Measurements from ENCODE around the gene CAMK2A. TPM values are rescaled to one million over a fixed set of nuclear protein-coding genes. Genes with fewer than 3 reads are reported as not detected.

The CAMK2A gene
- total RNA-seq, 2 experiments from 2014 or later, result not detected

GRCh38 chr5:150296496-150296895, 6.9 kb upstream of the CAMK2A start:
- no peaks in the 10 kb centered on the region for H4K20me1 ChIP-seq (ENCODE audit: insufficient read depth, low read length)
- no peak overlapping the region for H3K27ac ChIP-seq (ENCODE audit: low read depth, low read length, poor library complexity, severe bottlenecking)
- no peak for DNase-seq (ENCODE audit: low spot score)
- H3K4me1 ChIP-seq (ENCODE audit: insufficient read depth, low read length, poor library complexity, severe bottlenecking), result no peaks in the 10 kb centered on the region
- no peak for TF ChIP-seq EZH2phosphoT487 (IDR thresholded peaks at IDR 0.05; ENCODE audit: borderline replicate concordance, low read depth, low read length)
- no peak for TF ChIP-seq CTCF (conservative IDR thresholded peaks at IDR 0.05; ENCODE audit: low read length)
- no peak overlapping the region for H2AFZ ChIP-seq (ENCODE audit: low read length)
- intact Hi-C loops (cut with micrococcal nuclease; ENCODE audit: unreplicated experiment), result no loop called here
- no peaks in the 10 kb centered on the region for H3K79me2 ChIP-seq (ENCODE audit: insufficient read depth, low read depth, low read length)
- no peaks in the 10 kb centered on the region for H3K36me3 ChIP-seq (ENCODE audit: insufficient read depth, low read length)
- ChIA-PET CTCF (ENCODE audit: unreplicated experiment) (no interaction called here), POLR2A (no interaction called here)
- H3K9me2 ChIP-seq (ENCODE audit: insufficient read depth, low read length), result no peaks in the 10 kb centered on the region
- H3K4me3 ChIP-seq (ENCODE audit: low read depth, low read length, poor library complexity, severe bottlenecking), result no peak overlapping the region
- no peak overlapping the region for H3K4me2 ChIP-seq (ENCODE audit: low read length)
- no peaks in the 10 kb centered on the region for H3K9me3 ChIP-seq (ENCODE audit: low read length)
- no TSS peak for BruUV-seq (replicated peaks)

GRCh38 chr5:150295741-150296486, 6.3 kb upstream of the CAMK2A start:
- no peaks in the 10 kb centered on the region for H3K9me3 ChIP-seq (ENCODE audit: low read length)
- H3K27ac ChIP-seq (ENCODE audit: low read depth, low read length, poor library complexity, severe bottlenecking), result no peak overlapping the region
- no peaks in the 10 kb centered on the region for H3K9me2 ChIP-seq (ENCODE audit: insufficient read depth, low read length)
- H3K36me3 ChIP-seq (ENCODE audit: insufficient read depth, low read length), result no peaks in the 10 kb centered on the region
- BruUV-seq (replicated peaks), result no TSS peak
- POLR2A ChIA-PET, result no interaction called here
- H3K4me2 ChIP-seq (ENCODE audit: low read length), result no peak overlapping the region
- DNase-seq (ENCODE audit: low spot score), result no peak
- no peaks in the 10 kb centered on the region for H3K79me2 ChIP-seq (ENCODE audit: insufficient read depth, low read depth, low read length)
- CTCF ChIA-PET (ENCODE audit: unreplicated experiment), result no interaction called here
- H3K4me1 ChIP-seq (ENCODE audit: insufficient read depth, low read length, poor library complexity, severe bottlenecking), result no peaks in the 10 kb centered on the region
- intact Hi-C loops (cut with micrococcal nuclease; ENCODE audit: unreplicated experiment), result no loop called here
- no peak overlapping the region for H3K4me3 ChIP-seq (ENCODE audit: low read depth, low read length, poor library complexity, severe bottlenecking)
- H2AFZ ChIP-seq (ENCODE audit: low read length), result no peak overlapping the region
- no peaks in the 10 kb centered on the region for H4K20me1 ChIP-seq (ENCODE audit: insufficient read depth, low read length)
- TF ChIP-seq CTCF (conservative IDR thresholded peaks at IDR 0.05; ENCODE audit: low read length) (no peak), EZH2phosphoT487 (IDR thresholded peaks at IDR 0.05; ENCODE audit: borderline replicate concordance, low read depth, low read length) (no peak)

- ChIA-PET CTCF (ENCODE audit: unreplicated experiment) (no interaction called here), POLR2A (no interaction called here)
- Histone ChIP-seq H3K4me1 (ENCODE audit: insufficient read depth, low read length, poor library complexity, severe bottlenecking) (no peaks in the 10 kb centered on the region), H3K36me3 (ENCODE audit: insufficient read depth, low read length) (no peaks in the 10 kb centered on the region), H4K20me1 (ENCODE audit: insufficient read depth, low read length) (no peaks in the 10 kb centered on the region), H2AFZ (ENCODE audit: low read length) (no peak overlapping the region), H3K79me2 (ENCODE audit: insufficient read depth, low read depth, low read length) (no peaks in the 10 kb centered on the region), H3K4me3 (ENCODE audit: low read depth, low read length, poor library complexity, severe bottlenecking) (no peak overlapping the region), H3K9me3 (ENCODE audit: low read length) (no peaks in the 10 kb centered on the region), H3K27ac (ENCODE audit: low read depth, low read length, poor library complexity, severe bottlenecking) (no peak overlapping the region), H3K9me2 (ENCODE audit: insufficient read depth, low read length) (no peaks in the 10 kb centered on the region), H3K4me2 (ENCODE audit: low read length) (no peak overlapping the region)
- no peak for DNase-seq (ENCODE audit: low spot score)
- intact Hi-C loops (cut with micrococcal nuclease; ENCODE audit: unreplicated experiment), result no loop called here
- TF ChIP-seq EZH2phosphoT487 (IDR thresholded peaks at IDR 0.05; ENCODE audit: borderline replicate concordance, low read depth, low read length) (no peak), CTCF (conservative IDR thresholded peaks at IDR 0.05; ENCODE audit: low read length) (no peak)
- BruUV-seq (replicated peaks), result no TSS peak
Measured at GRCh38 chr5:150295172-150295634, 5.6 kb upstream of the CAMK2A start.
